PC-3 (cell line): ENCODE results near the gene CTNND2.

Experiments used
- CTCF ChIP-seq: fragments of 300-600 bp; sonication (generic); conservative IDR thresholded peaks from 2 replicates; pipeline ENCODE4 v1.5.1; 2017; ENCODE audit warnings: antibody characterized with exemption, low read depth, mild to moderate bottlenecking, low read length
- EZH2phosphoT487 ChIP-seq: fragments of 300-600 bp; sonication (generic); IDR thresholded peaks from 2 replicates; pipeline ENCODE4 v1.6.1; 2018; ENCODE audit warnings: mild to moderate bottlenecking, antibody characterized with exemption, low read length, borderline replicate concordance

DNA sequence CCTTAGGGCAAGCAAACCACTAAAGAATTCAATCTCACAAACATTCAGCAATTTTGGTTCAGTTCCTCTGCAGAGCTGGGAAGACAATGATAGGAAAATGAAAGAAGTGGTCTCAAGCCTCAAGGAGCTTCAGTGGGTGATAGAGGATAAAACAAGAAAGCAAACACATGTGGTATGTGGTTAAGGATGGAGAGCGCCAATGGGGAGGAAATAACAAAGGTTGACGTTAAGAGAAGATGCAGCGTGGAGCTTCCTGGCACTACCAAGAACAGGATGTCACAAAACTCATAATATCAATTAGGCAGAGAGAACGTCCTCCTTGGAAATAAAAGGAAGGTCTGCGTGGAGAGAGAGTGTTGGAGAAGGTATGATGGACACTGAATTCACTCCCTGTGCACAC is 731.8 kb downstream of the CTNND2 start:
- TF ChIP-seq CTCF (no peak), EZH2phosphoT487 (no peak)
